Vagina (tissue), 2 donors: ENCODE results near the gene TNS4.

ENCODE experiments used
- CTCF ChIP-seq, 3 experiments: fragments of 450-650 bp in 2 of 3; fragments of 200-600 bp in 1 of 3; sonication (generic) in 1 of 3; IDR thresholded peaks; one replicate each; pipeline ENCODE4 v1.5.1; 2017 to 2019; ENCODE audit warnings: antibody characterized with exemption in 3 of 3, mild to moderate bottlenecking in 2 of 3, moderate library complexity in 2 of 3
- POLR2A ChIP-seq, 2 donors: fragments of 450-650 bp; IDR thresholded peaks; one replicate each; pipeline ENCODE4 v1.6.1; 2017; ENCODE audit warnings: antibody characterized with exemption in 2 of 2, mild to moderate bottlenecking in 2 of 2, moderate library complexity in 2 of 2

GRCh38 chr17:40432864-40433528 is 68.4 kb downstream of the TNS4 start:
- TF ChIP-seq POLR2A (IDR thresholded peaks at IDR 0.05): no peak
- TF ChIP-seq CTCF (IDR thresholded peaks at IDR 0.05): no peak
